Gastrocnemius medialis (tissue), 4 donors: ENCODE measurements around the gene GRM8. TPM values are rescaled to one million over a fixed set of nuclear protein-coding genes. Genes with fewer than 3 reads are reported as not detected.

ENCODE experiments used
- ATAC-seq, 2 donors: fragments of 150-250 bp; one replicate each; pipeline ENCODE4 v1.9.1; 2016
- DNase-seq, 2 donors: peaks; one replicate each; pipeline ENCODE4 v3.0.0-alpha.2; 2019
- H3K27ac ChIP-seq, 4 donors: fragments of 200-600 bp; sonication (generic); 1 replicate in 1 of 4; 2 replicates in 3 of 4; pipeline ENCODE4 v1.5.1; 2016 to 2018; ENCODE audit warnings: mild to moderate bottlenecking in 2 of 4, moderate library complexity in 1 of 4
- H3K27me3 ChIP-seq, 3 donors: fragments of 200-600 bp; sonication (generic) in 2 of 3; 1 replicate in 1 of 3; 2 replicates in 2 of 3; pipeline versions ENCODE4 v1.5.1 to v1.6.0; 2016 to 2019; ENCODE audit warnings: mild to moderate bottlenecking in 1 of 3, moderate library complexity in 1 of 3
- H3K36me3 ChIP-seq, 2 donors: fragments of 200-600 bp; sonication (generic) in 1 of 2; one replicate each; pipeline ENCODE4 v1.5.1; 2017 to 2018
- H3K4me1 ChIP-seq, 2 donors: fragments of 200-600 bp; sonication (generic) in 1 of 2; one replicate each; pipeline ENCODE4 v1.5.1; 2016 to 2017; ENCODE audit warnings: mild to moderate bottlenecking in 2 of 2
- H3K4me3 ChIP-seq, 4 donors: fragments of 200-600 bp; sonication (generic) in 3 of 4; 1 replicate in 1 of 4; 2 replicates in 3 of 4; pipeline ENCODE4 v1.5.1; 2016 to 2019; ENCODE audit warnings: mild to moderate bottlenecking in 2 of 4
- H3K9me3 ChIP-seq, 3 donors: fragments of 200-600 bp; sonication (generic) in 2 of 3; 1 replicate in 1 of 3; 2 replicates in 2 of 3; pipeline ENCODE4 v1.5.1; 2016 to 2019
- CTCF ChIP-seq, 5 experiments: fragments of 450-650 bp in 3 of 5; fragments of 200-600 bp in 2 of 5; sonication (generic) in 2 of 5; IDR thresholded peaks in 4 of 5; conservative IDR thresholded peaks in 1 of 5; 1 replicate in 4 of 5; 2 replicates in 1 of 5; pipeline ENCODE4 v1.5.1; 2016 to 2019; ENCODE audit warnings: antibody characterized with exemption in 5 of 5, mild to moderate bottlenecking in 3 of 5, moderate library complexity in 3 of 5
- POLR2A ChIP-seq, 2 donors: fragments of 450-650 bp; IDR thresholded peaks; one replicate each; pipeline ENCODE4 v1.6.1; 2017; ENCODE audit warnings: antibody characterized with exemption in 2 of 2, mild to moderate bottlenecking in 2 of 2, moderate library complexity in 2 of 2
- in situ Hi-C, 4 donors: fragments of 200-750 bp; cut with MboI; loops; one replicate each; pipeline versions ENCODE4 v1.15.0 to v1.8.0; 2017; ENCODE audit warnings: low sequenced_read_pairs in 4 of 4
- intact Hi-C: fragments of 100-400 bp; cut with DNase I; formaldehyde crosslinking; loops from one replicate; pipeline ENCODE4 v1.15.1; 2023; ENCODE audit warnings: low total_unique reads
- total RNA-seq, 4 donors: library from RNA; depleted of rRNA; stranded (reverse); fragments of >200 nt; gene quantifications; one replicate each; pipeline versions ENCODE4 v1.1.0 to v1.2.3, GENCODE V29; 2016

GRM8 gene
- total RNA-seq, 4 donors from 2014 or later, result not detected

- ATAC-seq (no peak), DNase-seq (no peak)
- in situ Hi-C loops, result no loop called here
- Histone ChIP-seq H3K27me3 (no peaks in the 10 kb centered on the region), H3K4me1 (no peaks in the 10 kb centered on the region), H3K4me3 (no peak overlapping the region), H3K9me3 (no peaks in the 10 kb centered on the region), H3K36me3 (no peaks in the 10 kb centered on the region), H3K27ac (no peak overlapping the region)
- intact Hi-C loops, result no loop called here
- no peak for TF ChIP-seq CTCF (IDR thresholded peaks at IDR 0.05 in 4 of 5, conservative IDR thresholded peaks at IDR 0.05 in 1 of 5)
- TF ChIP-seq POLR2A (IDR thresholded peaks at IDR 0.05), result no peak
These were observed 502.4 kb downstream of the GRM8 start for GRCh38 chr7:126750207-126750911.

DNA sequence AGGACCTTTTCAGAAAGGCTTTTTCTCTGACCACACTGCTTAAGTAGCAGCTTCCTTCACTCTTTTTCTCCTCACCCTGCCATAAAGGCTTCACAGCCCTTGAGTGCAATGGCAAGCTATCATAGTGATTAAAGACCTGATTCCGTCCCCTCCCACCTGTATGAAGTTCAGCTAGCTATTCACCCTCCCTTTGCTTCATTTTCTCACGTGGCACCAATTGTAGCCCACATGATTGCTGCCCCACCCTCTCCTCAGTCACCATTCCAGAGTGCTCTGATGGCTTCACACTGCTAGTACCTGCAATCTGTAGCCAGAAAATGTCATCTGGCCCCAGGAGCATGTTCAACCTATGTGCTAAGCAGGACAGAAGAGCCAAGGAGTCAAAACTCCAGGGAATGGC lies 523.8 kb downstream of the GRM8 start:
- TF ChIP-seq POLR2A (IDR thresholded peaks at IDR 0.05), result no peak
- intact Hi-C loops, result no loop called here

GRCh38 chr7:126727930-126728391 lies 524.8 kb downstream of the GRM8 start:
- in situ Hi-C loops (no loop called here), intact Hi-C loops (no loop called here)
- no peak for DNase-seq
- Histone ChIP-seq H3K9me3 (no peaks in the 10 kb centered on the region), H3K27me3 (no peaks in the 10 kb centered on the region), H3K36me3 (no peaks in the 10 kb centered on the region), H3K27ac (no peak overlapping the region), H3K4me1 (no peaks in the 10 kb centered on the region), H3K4me3 (no peak overlapping the region)
- TF ChIP-seq POLR2A (IDR thresholded peaks at IDR 0.05) (no peak), CTCF (IDR thresholded peaks at IDR 0.05 in 4 of 5, conservative IDR thresholded peaks at IDR 0.05 in 1 of 5) (no peak)
- no peak for ATAC-seq

More for the DNA sequence above, 523.8 kb downstream of the GRM8 start:
- in situ Hi-C loops, result no loop called here
- Histone ChIP-seq H3K27ac (no peak overlapping the region), H3K36me3 (no peaks in the 10 kb centered on the region), H3K27me3 (no peaks in the 10 kb centered on the region), H3K4me3 (no peak overlapping the region), H3K9me3 (no peaks in the 10 kb centered on the region), H3K4me1 (no peaks in the 10 kb centered on the region)
- ATAC-seq (no peak), DNase-seq (no peak)

GRCh38 chr7:126723966-126724544 lies 528.7 kb downstream of the GRM8 start:
- intact Hi-C loops (no loop called here), in situ Hi-C loops (no loop called here)
- TF ChIP-seq POLR2A (IDR thresholded peaks at IDR 0.05) (no peak), CTCF (IDR thresholded peaks at IDR 0.05 in 4 of 5, conservative IDR thresholded peaks at IDR 0.05 in 1 of 5) (no peak)
- Histone ChIP-seq H3K4me1 (no peaks in the 10 kb centered on the region), H3K36me3 (no peaks in the 10 kb centered on the region), H3K27me3 (no peaks in the 10 kb centered on the region), H3K4me3 (no peak overlapping the region), H3K27ac (no peak overlapping the region), H3K9me3 (no peaks in the 10 kb centered on the region)
- ATAC-seq, result no peak
- DNase-seq, result no peak

- no peak overlapping the region for H3K4me3 ChIP-seq
- in situ Hi-C loops (no loop called here), intact Hi-C loops (no loop called here)
- H3K36me3 ChIP-seq, result no peaks in the 10 kb centered on the region
- H3K27ac ChIP-seq, result no peak overlapping the region
- H3K4me1 ChIP-seq, result no peaks in the 10 kb centered on the region
- ATAC-seq, result no peak
- no peaks in the 10 kb centered on the region for H3K9me3 ChIP-seq
- DNase-seq, result no peak
- TF ChIP-seq POLR2A (IDR thresholded peaks at IDR 0.05) (no peak), CTCF (IDR thresholded peaks at IDR 0.05 in 4 of 5, conservative IDR thresholded peaks at IDR 0.05 in 1 of 5) (no peak)
- no peaks in the 10 kb centered on the region for H3K27me3 ChIP-seq
These were observed 532.5 kb downstream of the GRM8 start for GRCh38 chr7:126720232-126720631.
